H1 (cell line): ENCODE results near the gene YIPF2.

Source experiments
- BRCA1 ChIP-seq: IDR thresholded peaks from 2 replicates; pipeline ENCODE4 v1.6.1; 2012; ENCODE audit warnings: low read depth, low read length, improper control_type of control experiment
- CBX8 ChIP-seq: fragments of 300-800, 300-1000 bp; sonication (generic); IDR thresholded peaks from 2 replicates; pipeline ENCODE4 v1.7.1; 2016; ENCODE audit warnings: low read depth, low read length, borderline replicate concordance
- EGR1 ChIP-seq: IDR thresholded peaks from 2 replicates; pipeline ENCODE4 v1.6.1; 2011; ENCODE audit warnings: low read depth, low read length, borderline replicate concordance
- EP300 ChIP-seq, 2 experiments: IDR thresholded peaks; 1 replicate in 1 of 2; 2 replicates in 1 of 2; pipeline ENCODE4 v1.6.1; 2011 to 2012; ENCODE audit warnings: low read depth in 2 of 2, low read length in 2 of 2, mild to moderate bottlenecking in 2 of 2, borderline replicate concordance in 1 of 2, inconsistent platforms in 1 of 2, moderate library complexity in 1 of 2
- GTF2F1 ChIP-seq: IDR thresholded peaks from 2 replicates; pipeline ENCODE4 v1.6.1; 2012; ENCODE audit warnings: low read depth, low read length, improper control_type of control experiment, borderline replicate concordance
- JUND ChIP-seq: IDR thresholded peaks from 2 replicates; pipeline ENCODE4 v1.6.1; 2011; ENCODE audit warnings: mild to moderate bottlenecking, improper control_type of control experiment, low read length
- POLR2A ChIP-seq, 2 experiments: IDR thresholded peaks; 1 replicate in 1 of 2; 2 replicates in 1 of 2; pipeline ENCODE4 v1.6.1; 2011; ENCODE audit warnings: low read depth in 2 of 2, low read length in 2 of 2, mild to moderate bottlenecking in 2 of 2; ENCODE audit errors: control extremely low read depth in 1 of 2
- POLR2AphosphoS5 ChIP-seq: IDR thresholded peaks from 2 replicates; pipeline ENCODE4 v1.6.1; 2011; ENCODE audit warnings: low read depth, low read length
- RAD21 ChIP-seq, 2 experiments: IDR thresholded peaks in 1 of 2; conservative IDR thresholded peaks in 1 of 2; 2 replicates each; pipeline ENCODE4 v1.6.1; 2011; ENCODE audit warnings: low read depth in 2 of 2, low read length in 2 of 2, improper control_type of control experiment in 1 of 2, inconsistent platforms in 1 of 2, mild to moderate bottlenecking in 1 of 2, moderate library complexity in 1 of 2
- RXRA ChIP-seq: IDR thresholded peaks from 2 replicates; pipeline ENCODE4 v1.6.1; 2011; ENCODE audit warnings: low read depth, mild to moderate bottlenecking, low read length, moderate library complexity; ENCODE audit not compliant: insufficient read depth
- TEAD4 ChIP-seq: IDR thresholded peaks from 2 replicates; pipeline ENCODE4 v1.6.1; 2012; ENCODE audit warnings: low read depth, low read length, inconsistent platforms, mixed read lengths
- TF ChIP-seq, protein P1 (sequence below), 3 experiments: IDR thresholded peaks; 1 replicate in 2 of 3; 2 replicates in 1 of 3; pipeline versions ENCODE4 v1.5.1 to v1.6.1; 2011; ENCODE audit warnings: low read length in 3 of 3, mild to moderate bottlenecking in 3 of 3, inconsistent platforms in 2 of 3, low read depth in 1 of 3, moderate library complexity in 1 of 3; ENCODE audit not compliant: insufficient read depth in 1 of 3; ENCODE audit errors: control extremely low read depth in 1 of 3
- TF ChIP-seq, protein P2 (sequence below): IDR thresholded peaks from 2 replicates; pipeline ENCODE4 v1.6.1; 2011; ENCODE audit warnings: low read depth, mild to moderate bottlenecking, low read length; ENCODE audit not compliant: insufficient read depth

DNA sequence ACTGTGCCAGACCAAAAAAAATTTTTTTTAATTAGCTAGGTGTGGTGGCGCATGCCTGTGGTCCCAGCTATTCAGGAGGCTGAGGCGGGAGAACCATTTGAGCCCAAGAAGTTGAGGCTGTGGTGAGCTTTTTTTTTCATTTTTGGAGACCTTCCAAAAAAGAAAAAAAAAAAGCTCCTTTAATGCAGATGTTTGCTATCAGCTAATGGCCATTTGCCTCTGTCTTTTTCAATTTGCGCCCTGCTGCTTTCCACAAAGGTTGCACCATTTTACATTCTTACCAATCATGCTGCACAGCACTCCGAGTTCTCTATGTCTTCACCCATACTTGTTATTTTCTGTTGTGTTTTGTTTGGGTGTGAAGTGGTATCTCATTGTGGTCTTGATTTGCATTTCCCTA, 16.8 kb upstream of the YIPF2 start:
- TF ChIP-seq GTF2F1 = no peak
- TF ChIP-seq JUND = no peak
- TF ChIP-seq RXRA = no peak
- TF ChIP-seq, protein P1, sequence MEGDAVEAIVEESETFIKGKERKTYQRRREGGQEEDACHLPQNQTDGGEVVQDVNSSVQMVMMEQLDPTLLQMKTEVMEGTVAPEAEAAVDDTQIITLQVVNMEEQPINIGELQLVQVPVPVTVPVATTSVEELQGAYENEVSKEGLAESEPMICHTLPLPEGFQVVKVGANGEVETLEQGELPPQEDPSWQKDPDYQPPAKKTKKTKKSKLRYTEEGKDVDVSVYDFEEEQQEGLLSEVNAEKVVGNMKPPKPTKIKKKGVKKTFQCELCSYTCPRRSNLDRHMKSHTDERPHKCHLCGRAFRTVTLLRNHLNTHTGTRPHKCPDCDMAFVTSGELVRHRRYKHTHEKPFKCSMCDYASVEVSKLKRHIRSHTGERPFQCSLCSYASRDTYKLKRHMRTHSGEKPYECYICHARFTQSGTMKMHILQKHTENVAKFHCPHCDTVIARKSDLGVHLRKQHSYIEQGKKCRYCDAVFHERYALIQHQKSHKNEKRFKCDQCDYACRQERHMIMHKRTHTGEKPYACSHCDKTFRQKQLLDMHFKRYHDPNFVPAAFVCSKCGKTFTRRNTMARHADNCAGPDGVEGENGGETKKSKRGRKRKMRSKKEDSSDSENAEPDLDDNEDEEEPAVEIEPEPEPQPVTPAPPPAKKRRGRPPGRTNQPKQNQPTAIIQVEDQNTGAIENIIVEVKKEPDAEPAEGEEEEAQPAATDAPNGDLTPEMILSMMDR (IDR thresholded peaks at IDR 0.05; ENCODE audit: control extremely low read depth in 1 of 3, insufficient read depth in 1 of 3, low read depth in 1 of 3, low read length in 3 of 3) = no peak
- TF ChIP-seq POLR2A (IDR thresholded peaks at IDR 0.05; ENCODE audit: control extremely low read depth in 1 of 2, low read depth in 2 of 2, low read length in 2 of 2) = no peak
- no peak for TF ChIP-seq EGR1
- TF ChIP-seq BRCA1 = no peak
- no peak for TF ChIP-seq EP300 (IDR thresholded peaks at IDR 0.05; ENCODE audit: borderline replicate concordance in 1 of 2, low read depth in 2 of 2, low read length in 2 of 2)
- no peak for TF ChIP-seq CBX8
- no peak for TF ChIP-seq POLR2AphosphoS5
- TF ChIP-seq, protein P2, sequence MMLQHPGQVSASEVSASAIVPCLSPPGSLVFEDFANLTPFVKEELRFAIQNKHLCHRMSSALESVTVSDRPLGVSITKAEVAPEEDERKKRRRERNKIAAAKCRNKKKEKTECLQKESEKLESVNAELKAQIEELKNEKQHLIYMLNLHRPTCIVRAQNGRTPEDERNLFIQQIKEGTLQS = no peak
- TF ChIP-seq TEAD4 = no peak
- no peak for TF ChIP-seq RAD21 (IDR thresholded peaks at IDR 0.05 in 1 of 2, conservative IDR thresholded peaks at IDR 0.05 in 1 of 2; ENCODE audit: low read depth in 2 of 2, low read length in 2 of 2)
